Spleen (tissue), 7 donors: ENCODE data around the gene THSD7A.

ENCODE experiments used
- CTCF ChIP-seq, 11 experiments: fragments of 200-600 bp in 7 of 11; fragments of 450-650 bp in 4 of 11; sonication (generic) in 4 of 11; IDR thresholded peaks in 8 of 11; conservative IDR thresholded peaks in 3 of 11; 1 replicate in 7 of 11; 2 replicates in 4 of 11; pipeline versions ENCODE4 v1.4.0 to v1.8.0; 2016 to 2021; ENCODE audit warnings: antibody characterized with exemption in 11 of 11, inconsistent platforms in 4 of 11, mild to moderate bottlenecking in 1 of 11
- POLR2A ChIP-seq, 3 donors: fragments of 450-650 bp; IDR thresholded peaks; one replicate each; pipeline ENCODE4 v1.5.1; 2017; ENCODE audit warnings: antibody characterized with exemption in 3 of 3, mild to moderate bottlenecking in 1 of 3
- POLR2AphosphoS5 ChIP-seq, 3 donors: sonication (generic); formaldehyde crosslinking; IDR thresholded peaks; one replicate each; pipeline ENCODE4 v1.5.1; 2017; ENCODE audit warnings: antibody characterized with exemption in 3 of 3
- donor health status: DM: no; HTN: no; CAD: no; lungs with moderate emphysema.
- donor health status: DM: no; HTN: no; CAD: no.
- donor health status: DM: no; HTN: no; CAD: no.

- TF ChIP-seq POLR2AphosphoS5 (IDR thresholded peaks at IDR 0.05) = no peak
- no peak for TF ChIP-seq POLR2A (IDR thresholded peaks at IDR 0.05)
- TF ChIP-seq CTCF (IDR thresholded peaks at IDR 0.05 in 8 of 11, conservative IDR thresholded peaks at IDR 0.05 in 3 of 11) = no peak
Measured at GRCh38 chr7:11760372-11760771, 71.6 kb downstream of the THSD7A start.
